Astrocyte of the cerebellum (primary cell): ENCODE data around the gene NCOR2.

ENCODE experiments used
- DNase-seq: peaks from one replicate; pipeline ENCODE4 v3.0.0-alpha.2; 2011; ENCODE audit warnings: low read depth
- H3K4me3 ChIP-seq: 2 replicates; pipeline ENCODE4 v1.5.1; 2011; ENCODE audit warnings: mild to moderate bottlenecking, low read depth, low read length, moderate library complexity
- in situ Hi-C: cut with HindIII; loops from 2 replicates; pipeline ENCODE4 v1.10.0; 2017; ENCODE audit warnings: low sequenced_read_pairs
- TF ChIP-seq, protein P1 (sequence below): IDR thresholded peaks from 2 replicates; pipeline ENCODE4 v1.5.1; 2012; ENCODE audit warnings: low read length, low read depth, moderate library complexity, mild to moderate bottlenecking; ENCODE audit errors: missing control alignments

Gene NCOR2

DNA sequence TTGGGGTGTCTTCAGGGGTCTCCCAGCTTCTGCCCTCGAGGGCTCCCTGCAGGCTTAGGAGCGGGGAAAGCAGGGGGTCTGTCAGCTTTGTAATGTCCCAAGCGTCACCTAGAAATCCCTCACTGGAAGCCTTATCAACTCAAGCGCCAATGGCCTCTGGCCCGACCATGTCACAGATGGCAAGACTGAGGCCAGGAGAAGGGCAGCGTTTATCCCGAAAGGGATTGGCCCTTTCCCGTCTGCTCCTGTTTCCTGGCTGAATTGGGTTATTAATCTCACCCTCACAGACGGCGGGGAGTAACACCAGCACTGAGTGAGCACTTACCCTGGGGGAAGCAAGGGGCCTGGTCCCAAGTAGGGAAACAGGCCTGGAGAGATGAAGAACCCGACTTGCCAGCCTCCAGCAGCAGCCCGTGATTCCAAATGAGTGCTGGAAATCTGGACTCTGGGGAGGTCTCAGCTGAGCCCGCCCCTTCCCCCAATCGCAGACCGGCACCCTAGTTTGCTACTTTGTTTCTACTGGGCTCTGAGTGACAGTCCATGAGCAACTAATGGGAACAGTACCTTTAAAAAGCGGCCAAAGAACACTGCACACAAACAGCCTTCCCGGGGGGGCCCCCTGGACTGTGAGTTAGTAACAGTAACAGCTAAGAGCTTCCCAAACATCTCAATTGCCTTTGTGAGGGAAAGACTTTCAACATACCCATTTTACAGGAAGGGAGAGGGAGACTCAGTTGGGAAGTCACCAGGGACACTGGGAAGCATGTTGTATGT is 2.1 kb upstream of the NCOR2 start:
- in situ Hi-C loops = loop anchor here (10.0 kb wide), 1 partner anchor 95 kb away; no protein-coding TSS in a partner anchor
- H3K4me3 ChIP-seq = no peak overlapping the region
- DNase-seq = no peak
- TF ChIP-seq, protein P1, sequence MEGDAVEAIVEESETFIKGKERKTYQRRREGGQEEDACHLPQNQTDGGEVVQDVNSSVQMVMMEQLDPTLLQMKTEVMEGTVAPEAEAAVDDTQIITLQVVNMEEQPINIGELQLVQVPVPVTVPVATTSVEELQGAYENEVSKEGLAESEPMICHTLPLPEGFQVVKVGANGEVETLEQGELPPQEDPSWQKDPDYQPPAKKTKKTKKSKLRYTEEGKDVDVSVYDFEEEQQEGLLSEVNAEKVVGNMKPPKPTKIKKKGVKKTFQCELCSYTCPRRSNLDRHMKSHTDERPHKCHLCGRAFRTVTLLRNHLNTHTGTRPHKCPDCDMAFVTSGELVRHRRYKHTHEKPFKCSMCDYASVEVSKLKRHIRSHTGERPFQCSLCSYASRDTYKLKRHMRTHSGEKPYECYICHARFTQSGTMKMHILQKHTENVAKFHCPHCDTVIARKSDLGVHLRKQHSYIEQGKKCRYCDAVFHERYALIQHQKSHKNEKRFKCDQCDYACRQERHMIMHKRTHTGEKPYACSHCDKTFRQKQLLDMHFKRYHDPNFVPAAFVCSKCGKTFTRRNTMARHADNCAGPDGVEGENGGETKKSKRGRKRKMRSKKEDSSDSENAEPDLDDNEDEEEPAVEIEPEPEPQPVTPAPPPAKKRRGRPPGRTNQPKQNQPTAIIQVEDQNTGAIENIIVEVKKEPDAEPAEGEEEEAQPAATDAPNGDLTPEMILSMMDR = no peak

DNA sequence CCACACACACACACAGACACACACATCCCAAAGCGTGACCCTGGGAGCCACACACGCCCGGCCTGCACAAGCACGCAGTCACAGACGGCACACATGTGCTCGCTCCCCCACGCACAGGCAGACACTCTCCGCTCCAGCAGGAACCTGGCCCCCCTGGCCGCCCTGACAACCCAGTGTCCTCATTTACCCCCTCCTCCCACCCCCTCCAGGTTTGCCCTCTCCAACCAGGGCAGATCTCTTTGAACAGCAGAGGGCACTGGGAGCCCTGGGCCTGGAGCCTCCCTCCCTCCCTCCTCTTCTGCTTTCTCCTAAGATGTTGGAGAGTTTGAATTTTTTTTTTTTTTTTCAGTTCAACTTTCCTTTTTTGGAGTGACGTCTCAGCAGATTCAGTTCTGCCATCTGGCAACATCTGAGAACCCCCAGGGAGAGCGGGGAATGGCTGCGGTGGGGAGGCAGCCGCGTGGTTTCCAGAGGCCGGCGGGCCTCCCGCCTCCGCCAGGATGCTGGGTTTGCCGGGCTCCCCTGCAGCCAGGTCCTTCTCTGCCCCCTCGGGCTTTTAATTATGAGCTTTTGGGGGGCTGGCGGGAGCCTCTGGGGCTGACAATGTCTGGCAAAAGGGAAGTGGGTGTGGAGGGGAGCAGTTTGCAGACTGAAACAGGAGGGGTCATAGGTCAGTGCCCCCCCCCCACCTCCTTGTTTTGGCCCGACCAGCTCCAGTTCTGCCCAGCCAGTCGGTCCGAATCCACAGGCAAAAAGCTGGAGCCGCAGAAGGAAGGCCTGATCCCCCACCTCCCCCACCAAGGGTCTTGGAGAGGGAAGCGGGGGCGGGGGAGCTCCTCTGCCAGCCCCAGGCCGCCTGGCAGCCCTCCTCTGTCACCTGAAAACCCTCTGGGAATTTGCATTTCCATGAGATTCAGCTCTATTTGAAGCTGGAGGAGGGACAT is 1.3 kb upstream of the NCOR2 start:
- TF ChIP-seq, protein P1 = peak; percentile 58
- in situ Hi-C loops = no loop called here
- no peak overlapping the region for H3K4me3 ChIP-seq
- peak; percentile 98 for DNase-seq

DNA sequence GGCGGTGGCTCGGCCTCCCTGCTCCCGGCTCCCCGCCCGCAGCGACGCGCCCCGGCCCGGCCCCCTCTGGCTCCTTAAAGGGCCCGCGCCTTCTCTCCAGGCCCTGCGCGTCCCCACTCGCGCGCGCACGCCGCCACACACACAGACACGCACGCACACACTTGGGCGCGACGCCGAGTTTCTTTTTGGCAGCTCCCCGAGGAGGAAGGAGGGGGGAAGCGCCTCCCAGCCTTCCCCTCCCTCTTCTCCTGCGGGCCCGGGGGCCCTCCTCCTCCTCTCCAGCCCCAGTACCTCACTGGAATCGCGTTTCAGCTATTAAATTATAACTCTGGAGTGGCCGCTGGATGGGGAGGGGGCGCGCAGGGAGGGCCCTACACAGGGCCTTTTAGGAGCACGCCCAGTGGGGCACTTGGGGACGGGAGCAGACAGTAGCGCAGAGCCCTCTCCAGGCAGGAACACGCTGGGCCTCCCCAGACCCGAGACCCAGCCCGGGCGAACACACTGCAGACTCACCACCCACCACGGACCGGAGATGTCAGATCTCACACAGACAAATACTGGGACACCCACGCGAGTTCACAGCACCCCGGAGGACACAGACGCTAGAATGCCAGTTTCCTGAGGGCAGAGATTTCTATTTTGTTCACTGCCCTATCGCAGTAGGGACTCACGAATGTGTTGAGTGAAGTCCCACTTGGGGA is 411 bp upstream of the NCOR2 start:
- DNase-seq = peak; percentile 94
- TF ChIP-seq, protein P1 = no peak
- H3K4me3 ChIP-seq = peak overlapping the region; percentile 30
- in situ Hi-C loops = no loop called here

DNA sequence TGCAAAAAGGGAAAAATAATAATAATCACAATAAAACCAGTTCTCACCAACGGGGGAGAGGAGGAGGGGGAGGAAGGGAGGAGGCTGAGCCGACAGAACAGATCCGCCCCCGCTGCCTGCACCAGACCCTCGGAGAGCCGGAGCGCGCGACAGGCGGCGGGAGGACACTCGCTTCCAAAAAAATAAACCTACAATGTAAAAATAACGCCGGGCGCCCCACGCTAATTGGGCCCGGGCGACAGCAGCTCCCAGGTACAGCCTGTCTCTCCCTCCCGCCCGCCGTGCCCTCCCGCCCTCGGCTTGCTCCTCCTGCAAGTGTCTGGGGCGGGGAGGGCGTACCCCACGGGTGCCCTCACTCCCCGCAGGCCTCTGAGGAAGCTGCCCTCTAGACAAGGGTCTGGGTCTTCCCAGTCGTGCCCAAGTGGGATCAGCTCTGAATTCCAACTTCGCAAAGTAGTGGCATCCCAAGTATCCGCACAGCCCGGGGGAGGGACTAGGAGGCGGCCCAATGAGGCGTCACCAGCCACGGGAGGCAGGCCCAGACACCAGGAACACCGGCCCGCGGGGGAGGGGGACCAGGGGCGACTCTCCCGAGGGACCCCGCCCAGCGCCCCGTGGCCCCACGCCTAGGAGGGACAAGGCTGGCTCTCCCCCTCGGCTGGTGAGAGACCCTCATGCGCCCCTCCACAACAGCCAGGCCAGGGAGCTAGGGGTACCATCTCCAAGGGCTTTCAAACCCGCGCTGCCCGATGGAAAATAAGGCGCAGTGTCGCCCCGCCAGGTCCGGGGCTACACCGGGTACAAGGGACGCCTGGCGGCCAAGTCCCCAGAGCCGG is 1.0 kb downstream of the NCOR2 start:
- TF ChIP-seq, protein P1 = no peak
- H3K4me3 ChIP-seq = peak overlapping the region; percentile 90
- DNase-seq = no peak
- in situ Hi-C loops = no loop called here

DNA sequence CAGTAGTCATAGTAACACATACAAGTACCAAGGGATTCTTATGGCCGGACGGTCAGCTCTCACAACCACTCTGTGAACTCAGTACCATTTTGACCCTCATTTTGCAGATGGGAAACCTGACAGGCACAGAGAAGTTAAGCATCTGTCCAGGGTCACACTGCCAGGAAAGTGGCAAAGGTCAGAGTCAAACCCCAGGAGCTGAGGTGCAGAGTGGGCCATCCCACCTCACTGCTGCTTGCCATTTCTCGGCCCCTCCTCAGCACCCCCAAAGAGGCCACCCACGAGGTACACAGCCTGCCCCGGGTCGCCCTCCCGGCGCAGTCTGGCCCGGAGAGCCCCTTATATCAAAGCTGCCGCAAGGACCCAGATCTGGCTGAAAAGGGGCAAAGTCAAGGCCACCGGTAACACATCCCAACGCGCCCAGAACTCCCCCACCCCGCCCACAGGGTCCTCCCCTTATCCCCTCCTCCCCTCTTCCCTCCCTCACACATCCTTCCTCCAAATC is 1.7 kb downstream of the NCOR2 start:
- DNase-seq = no peak
- TF ChIP-seq, protein P1 = no peak
- in situ Hi-C loops = no loop called here
- peak overlapping the region; percentile 90 for H3K4me3 ChIP-seq
